Right hindlimb (tissue), 1 donor: ENCODE measurements around the gene OLFM1.

Source experiments
- DNase-seq: peaks from one replicate; pipeline ENCODE4 v3.0.0-alpha.2; 2018

OLFM1 gene

DNA sequence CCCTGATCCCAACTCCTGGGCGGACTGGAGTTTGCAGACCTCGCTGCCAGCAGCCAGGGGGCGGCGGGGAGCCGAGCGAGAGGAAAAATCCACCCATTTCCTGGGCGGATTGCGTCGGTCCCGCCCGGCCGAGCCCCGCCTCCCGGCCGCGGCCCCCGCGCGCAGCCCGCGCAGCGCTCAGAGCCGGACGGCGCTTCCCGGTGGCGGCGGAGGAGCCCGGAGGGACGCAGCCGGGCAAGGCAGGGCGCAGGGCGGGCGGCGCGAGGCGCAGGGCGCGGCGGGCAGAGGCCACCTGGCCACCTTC is at the start of gene OLFM1:
TSS of gene OLFM1 (plus strand) at position 180 of the 304 bp plus-strand sequence. CDS start 322 bp downstream, outside the sequence.
- DNase-seq, result peak; percentile 85

DNA sequence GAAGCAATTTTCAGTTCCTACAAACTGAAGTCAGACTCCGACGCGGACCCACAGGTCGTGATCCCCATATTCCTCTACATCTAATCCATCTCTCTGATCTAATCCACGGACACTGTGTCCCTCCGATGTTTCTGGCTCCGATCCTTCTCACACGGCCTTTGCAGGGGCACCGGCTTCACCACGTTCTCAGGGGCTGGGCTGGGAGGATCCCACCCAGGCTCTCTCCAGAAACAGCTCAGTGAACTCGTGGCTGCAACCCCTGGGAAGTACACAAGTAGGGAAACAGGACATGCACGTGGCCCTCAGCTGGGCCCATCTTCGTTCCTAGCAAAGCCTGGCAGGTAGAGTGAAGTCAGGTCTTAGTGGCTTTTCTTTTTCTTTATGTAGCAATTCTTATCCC is 49.1 kb upstream of the OLFM1 start:
- no peak for DNase-seq

- no peak for DNase-seq
These were observed 48.6 kb upstream of the OLFM1 start for GRCh38 chr9:135038826-135039225.

DNA sequence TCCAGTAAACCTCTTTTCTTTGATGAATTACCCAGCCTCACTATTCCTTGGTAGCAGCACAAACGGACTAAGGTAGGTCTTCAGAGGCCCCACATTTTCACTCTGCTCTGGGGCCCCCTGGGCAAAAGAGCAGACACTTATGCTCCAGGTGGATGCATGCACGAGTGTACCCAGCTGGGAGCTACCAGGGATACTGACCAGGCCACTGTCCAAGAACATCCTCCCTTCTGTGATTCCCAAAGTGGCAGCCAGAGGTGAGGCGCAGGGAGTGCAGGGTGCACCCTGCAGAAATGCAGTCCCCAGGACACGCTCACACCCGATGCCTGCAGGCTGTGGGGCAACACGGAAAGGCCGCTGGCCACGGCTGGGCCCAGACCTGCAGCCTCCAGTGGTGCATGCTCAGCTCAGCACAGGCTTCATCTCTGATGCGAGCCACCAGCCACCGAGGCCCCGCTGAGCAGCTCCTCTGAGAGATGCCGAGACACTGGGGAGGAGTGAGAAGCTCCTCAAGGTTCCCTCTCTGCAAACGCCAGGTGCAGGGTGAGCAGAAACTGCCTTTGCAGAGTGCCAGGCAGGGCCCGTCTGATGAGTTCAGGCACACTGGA is 48.1 kb upstream of the OLFM1 start:
- DNase-seq, result no peak

DNA sequence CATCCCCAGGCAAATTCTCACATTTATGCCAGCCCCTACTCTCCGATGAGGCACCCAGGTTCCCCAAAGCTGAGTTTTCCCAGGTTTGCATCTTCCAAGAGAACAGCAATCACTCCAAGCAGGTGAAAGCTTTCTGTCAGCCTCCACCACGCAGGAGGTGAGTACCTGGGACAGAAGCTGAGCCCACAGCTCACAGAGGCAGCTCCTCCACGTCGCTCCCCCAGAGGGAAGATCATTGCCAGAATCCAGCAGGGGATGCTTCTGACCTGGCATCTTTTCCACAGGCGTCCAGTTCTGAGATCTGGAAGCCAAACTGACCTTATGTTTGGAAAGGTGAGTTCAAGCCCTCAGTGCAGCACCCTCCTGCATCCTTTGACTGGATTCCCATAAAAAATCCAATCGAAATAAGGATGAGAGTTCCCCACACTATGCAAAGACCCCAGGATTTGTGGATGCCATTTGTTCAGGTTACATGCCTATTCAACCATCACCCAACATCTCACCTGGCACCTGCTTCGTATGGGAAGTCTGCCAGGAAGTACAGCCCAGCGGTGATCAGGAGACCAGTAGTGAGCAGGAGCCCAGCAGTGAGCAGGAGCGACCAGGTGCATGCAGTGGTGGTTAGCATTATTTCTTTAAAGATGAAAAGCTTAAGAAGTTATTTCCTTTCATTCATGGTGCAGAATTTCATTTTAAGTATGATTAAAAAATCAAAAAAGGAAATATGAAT is 47.4 kb upstream of the OLFM1 start:
- DNase-seq, result no peak

DNA sequence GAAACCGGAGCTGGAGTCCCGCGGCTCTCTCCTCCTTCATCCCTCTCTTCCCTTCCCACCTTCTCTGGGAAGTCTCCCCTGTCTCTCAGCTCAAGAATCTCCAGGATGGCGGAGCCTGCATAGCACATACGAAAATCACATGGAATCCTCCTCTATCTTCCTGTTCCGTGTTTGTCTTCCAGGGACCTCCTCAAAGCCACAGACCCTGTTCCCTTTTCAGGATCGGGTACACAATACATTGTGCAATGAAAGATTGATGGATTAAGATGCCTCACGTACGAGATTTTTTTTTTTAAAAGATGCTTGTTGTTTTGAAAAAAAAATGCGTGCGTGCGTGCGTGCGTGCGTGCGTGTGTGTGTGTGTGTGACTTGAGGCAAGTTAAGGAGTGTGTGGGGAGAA is 46.6 kb upstream of the OLFM1 start:
- DNase-seq, result no peak

DNA sequence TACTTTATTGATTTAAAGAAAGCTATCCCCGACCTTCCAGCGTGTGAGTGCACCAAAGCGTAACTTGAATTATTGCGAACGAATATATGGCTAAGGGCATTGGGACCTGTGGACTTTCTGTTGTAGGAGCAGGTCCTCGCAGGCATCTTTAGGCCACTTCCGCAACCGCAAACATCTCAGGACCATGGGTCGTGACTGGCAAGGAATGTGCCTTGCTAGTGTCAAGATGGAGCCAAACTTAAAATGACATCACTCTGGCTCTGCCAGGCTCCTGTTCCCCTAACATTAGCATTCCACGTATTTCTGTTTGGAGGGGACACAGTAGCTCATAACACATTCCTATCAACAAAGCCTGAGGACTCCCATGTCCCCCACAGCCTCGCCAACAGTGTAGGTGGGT is 44.1 kb upstream of the OLFM1 start:
- no peak for DNase-seq

DNA sequence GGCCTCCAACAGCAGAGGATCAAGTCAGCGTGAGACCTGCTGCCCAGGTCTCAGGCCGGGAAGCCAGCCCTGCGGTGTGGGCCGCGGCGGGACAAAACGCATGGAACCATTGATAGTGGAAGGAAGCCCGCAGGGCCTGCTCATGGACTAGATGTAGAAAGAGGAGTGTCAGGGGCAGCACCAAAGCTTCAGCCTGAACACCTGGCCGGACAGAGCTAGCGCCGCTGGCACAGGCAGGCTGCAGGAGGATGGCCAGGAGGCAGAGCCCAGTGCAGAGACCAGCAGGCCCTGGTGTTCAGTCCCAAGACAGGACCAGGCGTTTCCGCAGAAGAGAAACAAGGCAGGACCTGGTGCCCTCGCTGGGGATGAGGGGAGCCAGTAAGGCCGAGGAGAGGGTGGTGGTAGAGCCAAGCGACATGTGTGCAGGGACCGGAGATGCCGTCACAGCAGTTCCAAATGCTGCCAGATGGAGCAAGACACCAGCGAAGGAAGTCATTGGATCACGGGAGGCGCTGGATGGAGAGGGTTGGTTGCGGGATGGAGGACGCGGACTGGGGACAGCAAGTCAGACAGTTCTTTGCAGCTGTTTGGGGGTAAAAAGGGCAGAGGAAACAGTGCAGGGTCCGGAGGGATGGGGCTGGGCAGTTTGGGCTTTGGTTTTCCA is 42.1 kb upstream of the OLFM1 start:
- DNase-seq, result no peak

DNA sequence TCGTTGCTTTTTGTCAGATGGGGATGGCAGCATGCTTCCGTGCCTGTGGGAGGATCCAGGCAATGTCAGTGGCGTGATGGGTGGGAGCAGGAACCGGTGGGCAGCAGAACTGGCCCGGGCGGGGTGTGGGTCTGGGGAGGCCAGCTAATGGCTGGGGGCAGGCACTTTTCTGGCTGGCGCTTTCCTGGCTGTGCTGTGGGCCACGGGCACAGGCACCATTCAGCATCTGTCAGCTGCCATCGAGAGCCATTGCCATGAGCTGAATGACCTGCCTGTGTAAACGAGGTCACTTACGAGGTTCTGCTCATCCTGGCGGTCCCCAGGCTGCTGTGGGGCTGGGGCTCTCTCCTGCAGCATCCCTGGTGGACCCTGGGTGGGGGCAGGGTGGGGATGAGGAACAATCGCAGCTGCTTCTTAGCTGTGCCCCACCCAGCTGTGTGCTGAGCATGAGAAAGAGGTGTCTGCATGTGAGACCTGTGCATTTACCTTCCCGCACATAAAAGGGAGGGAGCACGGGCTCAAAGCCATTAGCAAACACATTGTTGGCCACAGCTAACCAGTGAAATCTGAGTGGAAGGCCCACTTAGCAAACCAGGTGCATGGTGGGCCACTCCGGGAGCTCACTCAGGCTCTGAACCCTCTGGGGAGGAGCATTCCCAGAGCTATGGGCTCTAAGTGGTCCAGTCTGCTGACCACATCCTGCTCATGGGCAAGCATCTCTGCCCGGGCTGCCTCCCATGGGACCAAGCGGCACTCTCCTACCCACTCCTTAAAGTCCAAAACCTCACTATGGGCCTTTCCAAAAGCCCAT is 41.3 kb upstream of the OLFM1 start:
- peak; percentile 3 for DNase-seq

DNA sequence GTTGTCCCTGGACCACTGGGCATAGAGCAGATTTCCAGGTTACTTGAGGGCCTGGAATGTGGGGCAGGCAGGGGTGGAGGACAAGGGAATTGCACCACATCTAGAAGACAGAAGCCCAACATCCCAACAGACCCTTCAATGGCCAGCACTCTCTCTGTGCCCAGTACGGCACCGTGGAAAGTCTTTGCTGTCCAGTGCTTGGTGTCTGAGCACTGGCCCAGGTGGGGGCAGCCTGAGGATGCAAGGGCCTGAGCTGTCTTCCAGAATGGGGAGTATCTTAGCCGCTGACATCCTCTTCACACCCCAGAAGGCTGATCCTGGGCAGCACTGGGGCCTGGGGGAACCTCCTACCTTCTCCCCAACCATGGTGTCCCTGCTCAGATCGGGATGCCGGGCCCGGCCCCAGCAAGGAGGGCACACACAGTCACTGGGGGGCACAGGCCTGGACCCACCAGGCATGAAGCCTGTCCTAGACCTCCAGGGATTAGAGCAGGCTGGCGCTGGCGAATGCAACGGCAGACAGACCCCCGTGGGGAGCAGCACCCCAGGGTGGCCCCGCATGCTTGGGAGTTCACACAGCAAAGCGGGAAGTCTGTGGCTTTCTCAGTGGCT is 40.6 kb upstream of the OLFM1 start:
- DNase-seq, result peak; percentile 3

DNA sequence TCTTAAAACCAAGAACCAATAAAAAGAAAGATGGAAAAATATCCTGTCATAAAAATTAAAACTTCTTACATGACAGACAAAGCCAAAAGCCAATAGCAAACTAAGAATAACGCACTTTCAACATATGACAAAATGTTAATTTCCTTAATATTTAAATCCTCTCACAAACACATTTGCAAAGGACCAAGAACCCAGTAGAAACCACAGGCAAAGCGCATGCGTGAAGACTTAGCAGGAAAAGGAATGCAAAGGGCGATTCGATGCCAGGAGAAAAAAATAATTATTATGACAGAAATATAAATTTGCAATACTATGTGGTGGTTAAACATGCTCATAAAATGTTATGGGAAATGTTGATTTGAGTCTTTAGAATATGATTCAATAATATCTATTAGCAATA is 39.9 kb upstream of the OLFM1 start:
- DNase-seq, result no peak

- no peak for DNase-seq
These were observed 39.3 kb upstream of the OLFM1 start for GRCh38 chr9:135048046-135048757.

DNA sequence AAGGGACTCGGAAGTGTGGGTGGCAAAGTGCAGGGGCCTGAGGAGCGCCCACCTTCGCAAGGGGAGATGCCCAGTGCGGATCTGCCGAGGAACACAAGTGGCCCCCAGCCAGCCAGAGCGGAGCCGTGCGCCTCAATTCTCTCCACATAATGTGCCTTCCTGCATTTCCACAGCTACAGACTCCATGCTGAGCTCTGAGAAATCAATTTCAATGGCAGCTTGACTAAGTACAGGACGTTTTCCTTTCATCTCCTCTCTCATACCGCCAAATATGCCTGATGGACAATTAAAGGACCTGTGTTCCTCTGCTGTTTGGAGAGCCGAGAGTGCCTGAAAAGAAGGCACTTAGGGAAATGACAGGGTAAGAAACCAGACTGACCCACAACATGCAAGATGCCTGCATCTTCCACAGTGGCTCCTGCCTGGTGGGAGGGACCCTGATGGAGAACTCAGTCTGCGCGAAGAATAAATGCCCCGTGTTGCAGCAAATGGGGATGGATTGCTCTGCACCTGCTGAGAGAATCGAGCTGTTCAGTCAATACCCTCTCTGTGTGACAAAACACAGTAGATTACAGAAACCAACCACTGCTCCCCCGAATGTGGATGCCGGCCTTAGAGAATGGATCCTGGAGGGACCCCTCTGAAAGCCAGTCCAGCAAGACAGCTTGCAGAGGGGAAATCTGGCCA is 38.6 kb upstream of the OLFM1 start:
- no peak for DNase-seq

GRCh38 chr9:135049460-135049859 is 38.0 kb upstream of the OLFM1 start:
- DNase-seq, result no peak

GRCh38 chr9:135050072-135050990 is 37.1 kb upstream of the OLFM1 start:
- DNase-seq, result peak; percentile 9

- DNase-seq, result peak; percentile 10
These were observed 36.0 kb upstream of the OLFM1 start for GRCh38 chr9:135051316-135052038.

GRCh38 chr9:135053133-135053532 is 34.3 kb upstream of the OLFM1 start:
- DNase-seq, result no peak

DNA sequence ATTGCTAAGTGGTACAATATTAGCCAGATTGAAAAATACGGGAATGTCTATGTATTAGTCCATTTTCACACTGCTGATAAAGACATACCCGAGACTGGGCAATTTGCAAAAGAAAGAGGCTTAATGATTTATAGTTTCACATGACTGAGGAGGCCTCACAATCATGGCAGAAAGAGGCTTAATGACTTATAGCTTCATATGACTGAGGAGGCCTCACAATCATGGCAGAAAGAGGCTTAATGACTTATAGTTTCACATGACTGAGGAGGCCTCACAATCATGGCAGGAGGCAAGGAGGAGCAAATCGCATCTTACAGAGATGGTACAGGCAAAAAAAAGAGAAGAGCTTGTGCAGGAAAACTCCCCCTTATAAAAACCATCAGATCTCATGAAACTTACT is 32.3 kb upstream of the OLFM1 start:
- no peak for DNase-seq

DNA sequence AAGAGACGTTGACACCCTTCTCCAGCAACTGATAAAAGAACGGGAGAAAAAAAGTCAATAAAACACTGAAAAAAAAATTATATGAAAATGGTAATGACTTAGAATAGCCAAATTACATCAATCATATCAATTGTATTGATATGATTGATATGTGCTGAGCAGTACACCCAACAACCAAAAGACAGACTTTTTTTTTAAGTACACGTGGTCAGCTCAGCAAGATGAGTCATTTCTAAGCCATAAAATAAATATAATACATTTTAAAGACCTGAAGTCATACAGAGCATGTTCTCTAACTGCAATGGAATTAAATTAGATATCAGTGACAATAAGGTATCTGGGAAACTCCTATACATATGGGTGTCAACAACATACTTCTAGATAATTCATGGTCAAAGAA is 30.9 kb upstream of the OLFM1 start:
- no peak for DNase-seq
